Left renal pelvis (tissue), 4 donors: ENCODE data around the gene VPS18. TPM values are rescaled to one million over a fixed set of nuclear protein-coding genes. Genes with fewer than 3 reads are reported as not detected.

Source experiments
- DNase-seq, 4 donors: peaks; one replicate each; pipeline ENCODE4 v3.0.0-alpha.2; 2013; ENCODE audit warnings: low read depth in 4 of 4, low spot score in 3 of 4
- polyA plus RNA-seq, 4 donors: library from polyadenylated mRNA; unstranded; fragments of 120-200 nt; gene quantifications; one replicate each; pipeline ENCODE4 v1.2.1, GENCODE V29; 2013; ENCODE audit not compliant: insufficient read length in 4 of 4

Gene VPS18
- polyA plus RNA-seq, 4 donors, result 10.6 to 17.5 (median 16.8) TPM

DNA sequence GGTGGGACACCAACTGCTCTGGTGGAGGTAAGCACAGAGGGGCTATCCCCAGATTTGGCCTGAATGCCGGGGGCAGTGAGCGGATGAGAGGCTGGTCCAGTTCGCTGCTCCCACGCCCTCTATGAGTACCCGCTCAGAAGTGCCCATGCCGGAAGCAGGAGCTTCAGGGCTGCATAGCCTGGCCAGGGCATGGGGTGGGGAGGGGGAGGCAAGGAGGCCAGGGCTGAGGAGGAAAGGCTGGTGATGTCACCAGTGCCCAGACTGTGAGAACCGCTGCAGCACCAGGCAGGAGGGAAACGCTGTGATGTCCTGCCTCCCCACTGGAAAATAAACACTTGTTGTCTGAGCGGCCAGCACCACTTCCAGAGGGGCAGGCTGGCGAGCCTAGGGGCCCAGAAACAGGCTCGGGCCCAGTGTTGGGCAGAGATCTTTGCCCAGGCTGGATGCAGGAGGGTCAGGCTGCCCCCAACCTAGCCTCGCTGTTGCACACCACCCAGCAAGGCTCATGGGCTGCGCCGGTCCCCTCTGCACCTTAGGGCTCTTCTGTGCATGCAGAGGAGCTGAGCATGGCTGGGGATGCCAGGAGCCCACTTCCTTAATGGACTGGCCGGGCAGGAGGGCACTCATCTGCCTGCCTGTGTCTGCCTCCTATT is 24.0 kb downstream of the VPS18 start:
- DNase-seq, result no peak

DNA sequence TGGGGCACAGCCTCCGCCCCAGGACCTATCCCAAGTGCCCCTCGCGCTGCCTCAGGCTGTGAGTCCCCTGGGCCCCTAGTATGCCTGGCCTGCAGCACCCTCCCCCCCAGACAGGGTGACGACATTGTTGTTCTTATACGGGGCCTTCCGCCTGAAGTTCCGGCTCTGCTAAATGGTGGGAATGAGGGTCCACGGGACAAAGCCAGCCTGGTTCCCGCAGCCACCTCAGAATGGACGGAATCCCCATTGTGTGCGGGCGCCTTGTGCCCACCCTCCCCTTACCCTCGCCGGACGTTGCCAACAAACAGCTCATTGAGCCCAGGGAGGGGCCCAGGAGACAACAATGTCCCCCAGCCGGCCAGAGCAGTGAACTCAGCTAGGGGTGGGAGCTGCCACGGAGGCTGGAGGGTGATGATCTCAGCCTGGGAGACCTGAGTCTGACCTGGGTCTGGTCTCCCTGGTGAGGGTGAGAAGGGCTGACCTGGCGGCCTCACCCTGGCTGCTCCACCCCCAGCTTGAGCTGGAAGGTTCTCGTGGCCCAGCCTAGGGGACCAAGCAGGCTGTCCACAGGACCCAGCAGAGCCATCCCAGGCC is 24.6 kb downstream of the VPS18 start:
- no peak for DNase-seq

- DNase-seq, result no peak
Observed at GRCh38 chr15:40921949-40922607, 27.8 kb downstream of the VPS18 start.

- no peak for DNase-seq
Observed at GRCh38 chr15:40922608-40923005, 28.4 kb downstream of the VPS18 start.

GRCh38 chr15:40923551-40923950 is 29.3 kb downstream of the VPS18 start:
- DNase-seq, result no peak

- no peak for DNase-seq
Observed at GRCh38 chr15:40925495-40925862, 31.2 kb downstream of the VPS18 start.

DNA sequence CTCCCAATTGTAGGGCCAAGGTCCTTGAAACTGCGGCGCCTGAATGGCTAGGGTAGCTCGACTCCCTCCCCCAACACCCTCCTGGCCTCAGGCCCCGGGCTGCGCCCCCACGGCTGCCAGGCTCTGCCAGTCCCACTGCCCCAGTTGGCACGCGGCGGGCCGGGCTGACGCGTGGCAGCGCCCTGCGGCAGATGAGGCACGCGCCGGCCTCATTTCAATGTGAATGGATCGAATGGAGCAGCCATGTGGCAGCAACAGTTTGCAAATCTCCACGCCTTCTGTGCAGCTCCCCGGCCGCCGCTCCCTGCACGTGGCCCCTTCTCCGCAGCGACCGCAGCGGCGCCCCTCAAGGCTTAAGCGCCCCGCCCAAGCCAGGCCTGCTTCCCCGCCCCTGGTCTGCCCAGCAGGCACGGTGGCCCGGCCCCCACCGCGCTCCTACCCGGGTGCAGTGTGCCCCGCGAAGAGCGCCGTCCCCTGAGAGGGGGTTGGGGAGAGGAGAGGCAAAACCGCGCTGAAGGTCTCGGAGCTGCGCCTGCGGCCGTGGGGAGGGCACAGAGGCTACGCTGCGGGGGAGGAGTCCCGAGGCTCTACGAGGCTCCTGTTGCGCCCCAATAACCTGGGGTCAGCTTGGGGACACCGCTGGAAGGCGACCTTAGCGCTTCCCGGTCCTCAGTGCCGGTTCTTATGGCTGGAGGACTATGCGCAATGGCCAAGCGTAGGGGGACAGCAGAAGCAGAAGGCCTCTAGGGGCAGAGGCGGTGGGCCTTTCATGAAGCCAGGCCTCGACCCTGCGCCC is 31.8 kb downstream of the VPS18 start:
- no peak for DNase-seq

DNA sequence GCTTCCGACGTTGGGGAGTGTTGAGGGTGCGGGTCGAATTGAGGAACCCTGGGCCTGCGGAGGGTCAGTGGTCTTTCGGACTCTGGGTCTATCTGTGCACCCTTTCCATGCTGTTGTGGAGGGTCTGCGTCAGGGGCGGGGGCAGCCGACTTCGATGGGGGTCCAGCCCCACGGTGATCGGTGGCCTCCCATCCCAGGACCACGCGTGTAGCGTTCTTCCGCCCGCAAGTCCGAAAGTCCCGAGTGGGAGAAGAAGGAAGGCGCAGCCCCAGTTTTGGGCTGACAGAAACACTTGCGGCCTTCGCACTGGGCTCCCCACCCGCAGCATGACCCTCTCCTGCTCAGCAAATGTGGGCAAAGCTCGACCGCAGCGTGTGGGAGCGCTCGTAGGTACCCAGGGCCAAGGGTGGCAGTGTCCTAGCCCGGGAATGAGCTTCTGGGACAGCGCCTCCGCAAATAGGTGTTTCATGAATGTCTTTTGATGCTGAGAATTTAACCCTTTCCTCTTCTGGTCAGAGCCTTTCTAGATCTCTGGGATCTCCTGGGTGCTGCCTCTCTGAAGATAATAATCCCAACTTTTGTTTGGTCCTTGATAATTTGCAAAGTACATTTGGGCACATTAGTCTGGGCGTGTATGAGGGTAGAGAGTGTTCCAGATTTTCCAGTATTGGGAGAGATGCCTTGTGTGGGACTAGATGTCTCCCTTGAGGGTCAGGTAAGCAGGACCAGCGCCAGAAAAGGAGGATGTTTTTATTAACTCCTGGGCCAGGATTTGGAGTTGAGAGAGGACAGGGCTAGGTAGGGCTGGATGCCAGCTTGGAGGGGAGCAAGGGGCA is 32.6 kb downstream of the VPS18 start:
- no peak for DNase-seq

DNA sequence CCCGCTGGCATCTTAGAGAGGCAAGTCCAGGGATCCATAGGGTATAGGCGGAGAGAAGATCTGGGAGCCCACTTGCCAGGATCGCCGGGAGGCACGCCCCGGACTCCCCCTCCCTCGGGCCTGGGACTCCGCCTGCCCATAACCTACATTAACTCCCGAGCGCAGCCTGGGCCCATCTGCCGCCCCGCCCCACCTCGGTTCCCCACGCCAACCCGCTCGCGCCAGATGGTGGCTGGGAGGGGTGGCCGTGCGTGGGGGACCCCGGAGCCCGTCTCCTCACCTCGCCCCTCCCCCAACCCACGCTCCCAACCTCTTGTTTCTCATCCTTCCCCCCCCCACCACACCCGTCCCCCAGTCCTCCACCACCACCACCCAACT is 33.2 kb downstream of the VPS18 start:
- no peak for DNase-seq

- DNase-seq, result no peak
Observed at GRCh38 chr15:40927873-40928806, 33.9 kb downstream of the VPS18 start.

DNA sequence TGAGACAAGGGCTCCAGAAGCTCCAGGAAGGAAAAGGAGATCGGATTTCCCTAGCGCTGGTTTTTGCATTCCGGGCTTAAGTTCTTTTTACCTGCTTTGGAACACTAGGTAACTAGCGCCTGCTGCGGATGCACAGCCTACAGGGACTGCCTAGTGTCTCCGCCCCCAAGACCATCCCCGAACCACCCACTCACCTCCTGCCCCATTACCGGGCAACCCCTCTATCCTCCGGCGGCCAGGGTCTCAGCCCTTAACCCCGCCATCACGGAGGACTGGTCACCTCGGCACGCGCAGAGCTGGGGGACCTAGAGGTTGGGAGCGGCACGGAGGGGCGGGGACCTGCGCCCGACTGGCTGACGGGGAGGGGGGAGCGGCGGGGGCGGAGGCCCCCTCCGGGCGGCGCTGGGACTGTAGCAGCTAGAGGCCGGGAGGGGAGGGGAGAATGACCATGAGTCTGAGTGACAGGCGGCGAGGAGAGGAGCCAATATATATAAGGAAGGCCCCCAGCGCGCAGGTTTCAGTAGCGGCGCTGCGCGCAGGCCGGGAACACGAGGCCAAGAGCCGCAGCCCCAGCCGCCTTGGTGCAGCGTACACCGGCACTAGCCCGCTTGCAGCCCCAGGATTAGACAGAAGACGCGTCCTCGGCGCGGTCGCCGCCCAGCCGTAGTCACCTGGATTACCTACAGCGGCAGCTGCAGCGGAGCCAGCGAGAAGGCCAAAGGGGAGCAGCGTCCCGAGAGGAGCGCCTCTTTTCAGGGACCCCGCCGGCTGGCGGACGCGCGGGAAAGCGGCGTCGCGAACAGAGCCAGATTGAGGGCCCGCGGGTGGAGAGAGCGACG is 34.8 kb downstream of the VPS18 start, which contains the start of gene DLL4:
TSS of gene DLL4 (plus strand) at position 520 of the 839 bp plus-strand sequence. CDS start 329 bp downstream, outside the sequence.
- no peak for DNase-seq

DNA sequence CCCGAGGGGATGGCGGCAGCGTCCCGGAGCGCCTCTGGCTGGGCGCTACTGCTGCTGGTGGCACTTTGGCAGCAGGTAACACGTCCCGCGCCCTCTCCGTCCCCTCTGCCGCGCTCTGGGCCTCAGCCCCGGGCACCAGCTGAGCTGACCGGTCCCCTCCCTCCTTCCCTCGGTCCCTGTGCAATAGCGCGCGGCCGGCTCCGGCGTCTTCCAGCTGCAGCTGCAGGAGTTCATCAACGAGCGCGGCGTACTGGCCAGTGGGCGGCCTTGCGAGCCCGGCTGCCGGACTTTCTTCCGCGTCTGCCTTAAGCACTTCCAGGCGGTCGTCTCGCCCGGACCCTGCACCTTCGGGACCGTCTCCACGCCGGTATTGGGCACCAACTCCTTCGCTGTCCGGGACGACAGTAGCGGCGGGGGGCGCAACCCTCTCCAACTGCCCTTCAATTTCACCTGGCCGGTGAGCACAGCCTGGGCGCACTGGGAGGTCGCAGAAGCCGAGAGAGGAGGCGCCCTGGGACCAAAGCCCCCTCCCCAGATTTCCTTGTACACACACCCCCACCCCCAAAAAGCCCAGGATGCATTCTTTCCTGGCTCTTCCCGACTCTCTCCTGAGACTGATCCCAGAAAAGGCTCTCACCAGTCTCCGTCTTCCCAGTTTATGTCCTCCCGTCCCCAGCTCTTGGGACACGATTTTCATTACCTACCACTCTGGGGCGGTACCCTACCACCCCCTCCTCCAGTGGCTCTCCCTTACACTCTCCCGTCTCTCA is 35.6 kb downstream of the VPS18 start:
- no peak for DNase-seq

- DNase-seq, result no peak
Observed at GRCh38 chr15:40930430-40931299, 36.4 kb downstream of the VPS18 start.

DNA sequence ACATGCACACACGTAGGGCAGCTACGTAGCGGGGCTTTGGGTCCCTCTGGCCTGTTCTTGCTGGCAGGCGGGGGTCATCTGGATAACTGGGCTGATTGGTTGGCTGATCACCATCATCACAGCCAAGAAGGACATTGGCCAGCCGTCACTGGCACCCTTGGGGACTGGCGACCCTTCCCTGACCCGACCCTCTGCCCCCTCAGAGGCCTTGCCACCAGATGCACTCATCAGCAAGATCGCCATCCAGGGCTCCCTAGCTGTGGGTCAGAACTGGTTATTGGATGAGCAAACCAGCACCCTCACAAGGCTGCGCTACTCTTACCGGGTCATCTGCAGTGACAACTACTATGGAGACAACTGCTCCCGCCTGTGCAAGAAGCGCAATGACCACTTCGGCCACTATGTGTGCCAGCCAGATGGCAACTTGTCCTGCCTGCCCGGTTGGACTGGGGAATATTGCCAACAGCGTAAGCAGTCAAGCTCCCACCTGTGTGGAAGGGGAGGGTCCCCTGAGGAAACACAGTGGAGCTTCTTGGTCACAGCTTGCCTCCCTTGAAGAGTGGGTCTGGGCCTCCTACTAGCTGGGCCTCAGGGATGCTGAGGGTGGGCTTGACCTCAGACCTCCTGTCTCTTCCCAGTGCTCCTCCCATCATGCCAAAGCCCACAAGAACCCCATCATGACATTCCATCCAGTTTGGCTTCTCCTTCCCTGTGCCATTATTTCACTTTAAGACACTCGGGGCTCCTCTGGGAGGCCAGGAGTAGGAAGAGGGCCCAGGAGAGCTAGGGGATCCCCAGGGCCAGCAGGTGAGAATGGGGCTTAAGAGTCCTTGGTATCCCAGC is 37.3 kb downstream of the VPS18 start:
- DNase-seq, result no peak

DNA sequence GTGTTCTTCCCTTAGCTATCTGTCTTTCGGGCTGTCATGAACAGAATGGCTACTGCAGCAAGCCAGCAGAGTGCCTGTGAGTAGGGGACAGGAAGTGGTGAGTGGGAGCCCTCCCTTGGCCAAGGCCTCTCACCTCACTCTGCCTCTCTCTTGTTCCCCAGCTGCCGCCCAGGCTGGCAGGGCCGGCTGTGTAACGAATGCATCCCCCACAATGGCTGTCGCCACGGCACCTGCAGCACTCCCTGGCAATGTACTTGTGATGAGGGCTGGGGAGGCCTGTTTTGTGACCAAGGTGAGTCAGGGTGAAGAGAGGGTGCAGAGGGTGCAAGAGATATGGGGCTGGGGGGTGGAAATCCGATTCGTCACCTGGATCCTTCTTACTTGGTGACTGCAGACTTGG is 37.9 kb downstream of the VPS18 start:
- DNase-seq, result no peak
